Fibroblast of lung (primary cell): ENCODE results near the gene STXBP5. TPM values are rescaled to one million over a fixed set of nuclear protein-coding genes. Genes with fewer than 3 reads are reported as not detected.

Experiments
- DNase-seq, 2 donors: peaks; one replicate each; pipeline versions ENCODE4 v3.0.0 to v3.0.0-alpha.2; 2010; ENCODE audit warnings: low read depth in 2 of 2
- H2AFZ ChIP-seq: 2 replicates; pipeline ENCODE4 v1.5.1; 2012; ENCODE audit warnings: low read length, control low read depth, inconsistent platforms
- H3K27ac ChIP-seq: 2 replicates; pipeline ENCODE4 v1.5.1; 2011; ENCODE audit warnings: low read length, control low read depth; ENCODE audit not compliant: insufficient read depth
- H3K27me3 ChIP-seq: 2 replicates; pipeline ENCODE4 v1.5.1; 2011; ENCODE audit warnings: mild to moderate bottlenecking, low read length; ENCODE audit not compliant: control insufficient read depth, insufficient read depth
- H3K36me3 ChIP-seq: 2 replicates; pipeline ENCODE4 v1.5.1; 2011; ENCODE audit warnings: low read length; ENCODE audit not compliant: control insufficient read depth, insufficient read depth
- H3K4me1 ChIP-seq: 2 replicates; pipeline ENCODE4 v1.5.1; 2011; ENCODE audit warnings: low read length; ENCODE audit not compliant: control insufficient read depth, insufficient read depth; ENCODE audit errors: extremely low read depth
- H3K4me2 ChIP-seq: 2 replicates; pipeline ENCODE4 v1.5.1; 2011; ENCODE audit warnings: low read length, control low read depth; ENCODE audit not compliant: insufficient read depth; ENCODE audit errors: extremely low read depth
- H3K4me3 ChIP-seq, 4 experiments: fragments of 200-600 bp in 1 of 4; sonication (generic) in 1 of 4; replicated peaks in 1 of 4; 2 replicates each; pipeline ENCODE4 v1.5.1; 2011 to 2016; ENCODE audit warnings: low read length in 4 of 4, low read depth in 3 of 4, mild to moderate bottlenecking in 3 of 4, control low read depth in 2 of 4, inconsistent platforms in 1 of 4, mixed read lengths in 1 of 4; ENCODE audit not compliant: insufficient read depth in 1 of 4; ENCODE audit errors: control extremely low read depth in 1 of 4
- H3K79me2 ChIP-seq: 2 replicates; pipeline ENCODE4 v1.5.1; 2012; ENCODE audit warnings: mild to moderate bottlenecking, low read length, inconsistent platforms; ENCODE audit not compliant: control insufficient read depth, insufficient read depth
- H3K9ac ChIP-seq: 2 replicates; pipeline ENCODE4 v1.5.1; 2011; ENCODE audit warnings: mild to moderate bottlenecking, low read length, control low read depth; ENCODE audit not compliant: insufficient read depth
- H3K9me3 ChIP-seq: 2 replicates; pipeline ENCODE4 v1.5.1; 2012; ENCODE audit warnings: low read depth, low read length; ENCODE audit not compliant: control insufficient read depth, insufficient read depth
- H4K20me1 ChIP-seq: 2 replicates; pipeline ENCODE4 v1.5.1; 2011; ENCODE audit warnings: low read length; ENCODE audit not compliant: control insufficient read depth, insufficient read depth; ENCODE audit errors: extremely low read depth
- CTCF ChIP-seq, 2 donors: IDR thresholded peaks in 1 of 2; conservative IDR thresholded peaks in 1 of 2; 1 replicate in 1 of 2; 2 replicates in 1 of 2; pipeline ENCODE4 v1.5.1; 2011 to 2012; ENCODE audit warnings: low read length in 2 of 2, control low read depth in 1 of 2, inconsistent platforms in 1 of 2, low read depth in 1 of 2, mild to moderate bottlenecking in 1 of 2
- EZH2 ChIP-seq: IDR thresholded peaks from 2 replicates; pipeline ENCODE4 v1.5.1; 2012; ENCODE audit warnings: low read length, control low read depth, mild to moderate bottlenecking; ENCODE audit errors: missing control alignments
- polyA plus RNA-seq, 2 donors: library from polyadenylated mRNA; depleted of rRNA in 1 of 2; stranded (reverse) in 1 of 2; unstranded in 1 of 2; fragments of >200 nt; gene quantifications; 2 replicates each; pipeline ENCODE4 v1.2.1, GENCODE V29; 2011 to 2012; ENCODE audit warnings: missing spikeins in 1 of 2
- total RNA-seq: library from RNA; depleted of rRNA; stranded (reverse); fragments of >200 nt; gene quantifications from 2 replicates; pipeline ENCODE4 v1.2.1, GENCODE V29; 2014

The STXBP5 gene
- total and polyA plus RNA-seq, 2 donors (not counting 1 experiment from before 2014, with no cell fraction given), result 27.6 to 90.7 TPM

DNA sequence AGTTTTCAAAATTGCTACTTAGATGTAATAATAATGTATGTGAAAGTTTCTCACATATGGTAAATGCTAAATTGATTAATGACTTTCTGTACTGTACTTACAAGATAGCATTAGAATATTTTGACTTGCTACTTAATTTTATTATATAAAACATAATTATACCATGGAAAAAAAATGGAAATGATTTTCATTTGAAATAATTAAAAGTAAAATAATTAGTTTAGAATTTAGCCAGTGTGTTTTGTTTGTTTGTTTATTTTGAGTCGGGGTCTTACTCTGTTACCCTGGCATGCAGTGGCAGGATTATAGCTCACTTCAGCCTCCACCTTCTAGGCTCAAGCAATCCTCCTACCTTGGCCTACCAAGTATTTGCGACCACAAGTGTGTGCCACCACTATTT lies 7.1 kb downstream of the STXBP5 start:
- Histone ChIP-seq H3K4me1 (no peaks in the 10 kb centered on the region), H3K4me3 (no peak overlapping the region), H2AFZ (no peak overlapping the region), H3K9ac (no peak overlapping the region), H3K9me3 (no peaks in the 10 kb centered on the region), H4K20me1 (no peaks in the 10 kb centered on the region), H3K27me3 (no peaks in the 10 kb centered on the region), H3K79me2 (peaks cover 56% of the 10 kb centered on the region), H3K4me2 (no peak overlapping the region), H3K36me3 (no peaks in the 10 kb centered on the region), H3K27ac (no peak overlapping the region)
- DNase-seq, result no peak
- no peak for TF ChIP-seq CTCF (conservative IDR thresholded peaks at IDR 0.05 in 1 of 2, IDR thresholded peaks at IDR 0.05 in 1 of 2; ENCODE audit: low read depth in 1 of 2, low read length in 2 of 2)
- TF ChIP-seq EZH2, result no peak

GRCh38 chr6:147211831-147212230 lies 7.6 kb downstream of the STXBP5 start:
- Histone ChIP-seq H3K27ac (no peak overlapping the region), H3K9me3 (no peaks in the 10 kb centered on the region), H3K4me2 (no peak overlapping the region), H3K36me3 (no peaks in the 10 kb centered on the region), H3K4me1 (no peaks in the 10 kb centered on the region), H4K20me1 (no peaks in the 10 kb centered on the region), H3K4me3 (no peak overlapping the region), H2AFZ (no peak overlapping the region), H3K9ac (no peak overlapping the region), H3K79me2 (peaks cover 51% of the 10 kb centered on the region), H3K27me3 (no peaks in the 10 kb centered on the region)
- TF ChIP-seq CTCF (conservative IDR thresholded peaks at IDR 0.05 in 1 of 2, IDR thresholded peaks at IDR 0.05 in 1 of 2; ENCODE audit: low read depth in 1 of 2, low read length in 2 of 2), result no peak
- no peak for TF ChIP-seq EZH2
- DNase-seq, result no peak

DNA sequence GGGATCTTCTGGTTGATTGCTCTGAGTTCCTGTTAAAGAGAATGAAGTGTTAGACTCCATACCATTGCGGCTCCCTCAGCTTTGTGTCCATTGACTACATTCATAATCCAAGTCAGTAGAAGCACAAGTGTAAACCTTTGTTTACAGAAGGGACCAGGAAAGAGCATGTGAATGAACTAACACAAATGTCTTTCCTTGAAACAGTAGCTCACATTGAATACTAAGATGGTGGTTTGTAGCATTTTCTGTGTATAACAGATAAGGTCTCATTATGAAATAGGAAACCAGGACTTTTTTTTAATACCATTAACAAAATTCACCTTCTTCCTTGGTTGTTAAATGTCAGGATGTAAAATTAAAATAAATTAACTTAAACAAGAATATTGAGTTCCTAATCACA lies 8.4 kb downstream of the STXBP5 start:
- TF ChIP-seq CTCF (conservative IDR thresholded peaks at IDR 0.05 in 1 of 2, IDR thresholded peaks at IDR 0.05 in 1 of 2; ENCODE audit: low read depth in 1 of 2, low read length in 2 of 2) (no peak), EZH2 (no peak)
- H3K27ac ChIP-seq, result no peak overlapping the region
- no peak for DNase-seq
- H3K4me1 ChIP-seq, result no peaks in the 10 kb centered on the region
- no peak overlapping the region for H2AFZ ChIP-seq
- no peaks in the 10 kb centered on the region for H3K36me3 ChIP-seq
- H3K4me2 ChIP-seq, result no peak overlapping the region
- no peaks in the 10 kb centered on the region for H3K9me3 ChIP-seq
- H3K27me3 ChIP-seq, result no peaks in the 10 kb centered on the region
- H4K20me1 ChIP-seq, result no peaks in the 10 kb centered on the region
- peaks cover 43% of the 10 kb centered on the region for H3K79me2 ChIP-seq
- H3K9ac ChIP-seq, result no peak overlapping the region
- no peak overlapping the region for H3K4me3 ChIP-seq
